AG09319 (cell line): Measurements from ENCODE around the gene ASH1L.
"Not testable (repeated sequence)": the region's sequence is repeated elsewhere in the genome, so short reads cannot be mapped to it uniquely, and the experiment has no call there.

Source experiments
- DNase-seq: peaks from one replicate; pipeline ENCODE4 v3.0.0-alpha.2; 2010; ENCODE audit warnings: low read depth; ENCODE audit errors: extremely low read depth
- TF ChIP-seq, protein P1 (sequence below): IDR thresholded peaks from 2 replicates; pipeline ENCODE4 v1.5.1; 2011; ENCODE audit warnings: low read depth, mild to moderate bottlenecking, inconsistent platforms, low read length, moderate library complexity

Gene ASH1L

DNA sequence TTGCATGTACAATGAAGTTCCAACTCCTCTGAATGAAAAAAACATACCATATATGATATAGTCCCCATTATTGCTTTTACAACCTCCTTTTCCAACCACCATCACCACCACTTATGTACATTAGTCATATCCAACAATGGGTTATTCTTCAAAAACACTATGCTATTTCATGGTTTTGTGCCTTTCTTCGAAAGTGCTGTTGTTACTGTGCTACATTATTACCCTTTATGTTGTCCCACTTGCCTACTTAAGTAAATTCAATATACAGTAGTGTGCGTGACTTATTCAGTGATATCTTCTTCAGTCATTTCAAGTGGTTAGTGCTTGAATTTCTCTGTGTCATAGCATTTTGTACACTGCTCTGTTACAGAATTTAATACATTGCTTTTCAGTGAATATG, 105.3 kb downstream of the ASH1L start:
- TF ChIP-seq, protein P1, sequence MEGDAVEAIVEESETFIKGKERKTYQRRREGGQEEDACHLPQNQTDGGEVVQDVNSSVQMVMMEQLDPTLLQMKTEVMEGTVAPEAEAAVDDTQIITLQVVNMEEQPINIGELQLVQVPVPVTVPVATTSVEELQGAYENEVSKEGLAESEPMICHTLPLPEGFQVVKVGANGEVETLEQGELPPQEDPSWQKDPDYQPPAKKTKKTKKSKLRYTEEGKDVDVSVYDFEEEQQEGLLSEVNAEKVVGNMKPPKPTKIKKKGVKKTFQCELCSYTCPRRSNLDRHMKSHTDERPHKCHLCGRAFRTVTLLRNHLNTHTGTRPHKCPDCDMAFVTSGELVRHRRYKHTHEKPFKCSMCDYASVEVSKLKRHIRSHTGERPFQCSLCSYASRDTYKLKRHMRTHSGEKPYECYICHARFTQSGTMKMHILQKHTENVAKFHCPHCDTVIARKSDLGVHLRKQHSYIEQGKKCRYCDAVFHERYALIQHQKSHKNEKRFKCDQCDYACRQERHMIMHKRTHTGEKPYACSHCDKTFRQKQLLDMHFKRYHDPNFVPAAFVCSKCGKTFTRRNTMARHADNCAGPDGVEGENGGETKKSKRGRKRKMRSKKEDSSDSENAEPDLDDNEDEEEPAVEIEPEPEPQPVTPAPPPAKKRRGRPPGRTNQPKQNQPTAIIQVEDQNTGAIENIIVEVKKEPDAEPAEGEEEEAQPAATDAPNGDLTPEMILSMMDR = no peak
- no peak for DNase-seq

DNA sequence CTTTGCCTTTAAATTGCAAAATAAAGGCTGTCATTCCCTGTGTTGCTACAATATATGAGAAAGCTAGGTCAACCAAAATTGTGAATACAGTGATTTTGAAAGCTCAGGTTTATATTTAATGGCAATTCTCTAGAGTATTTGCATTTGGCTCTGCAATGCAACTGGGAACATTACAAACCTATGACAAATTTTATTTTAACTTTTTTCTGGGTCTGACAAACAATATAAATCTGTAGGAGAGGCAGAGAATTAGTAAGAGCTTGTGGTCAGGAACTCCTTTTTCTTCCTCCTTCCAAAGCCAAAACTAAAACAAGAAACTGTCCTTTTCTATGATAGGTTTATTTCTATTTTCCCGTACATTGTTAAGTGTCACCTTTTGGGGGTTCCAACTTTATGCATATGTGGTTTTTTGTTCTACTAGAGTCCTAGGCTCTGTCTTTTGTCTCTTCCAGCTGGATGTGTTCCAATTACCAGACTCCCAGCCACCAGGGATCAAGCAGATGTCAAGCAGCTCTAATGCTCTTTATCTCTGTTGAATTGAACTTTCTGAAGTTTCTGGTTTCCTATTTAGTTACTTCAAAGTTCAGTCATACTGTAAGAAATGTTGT, 106.9 kb downstream of the ASH1L start:
- TF ChIP-seq, protein P1 = no peak
- DNase-seq = no peak

DNA sequence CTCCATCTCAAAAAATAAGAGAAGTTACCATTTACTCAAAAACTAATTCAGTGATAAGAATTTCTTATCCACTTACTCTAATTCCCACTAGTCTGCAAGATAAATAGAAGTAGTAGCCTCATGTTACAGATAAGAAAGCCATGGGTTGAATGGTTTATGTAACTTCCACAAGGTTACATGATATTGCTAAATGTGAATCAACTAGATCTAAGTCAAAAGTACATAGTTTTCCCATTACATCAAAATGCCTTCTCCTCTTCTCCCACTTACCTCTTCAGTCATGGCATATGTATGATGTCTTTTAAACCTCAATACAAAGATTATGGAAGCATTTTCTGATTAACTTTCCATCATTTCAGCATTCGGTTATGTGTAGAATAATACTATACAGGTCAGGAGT, 108.5 kb downstream of the ASH1L start:
- DNase-seq = no peak
- TF ChIP-seq, protein P1 = no peak

DNA sequence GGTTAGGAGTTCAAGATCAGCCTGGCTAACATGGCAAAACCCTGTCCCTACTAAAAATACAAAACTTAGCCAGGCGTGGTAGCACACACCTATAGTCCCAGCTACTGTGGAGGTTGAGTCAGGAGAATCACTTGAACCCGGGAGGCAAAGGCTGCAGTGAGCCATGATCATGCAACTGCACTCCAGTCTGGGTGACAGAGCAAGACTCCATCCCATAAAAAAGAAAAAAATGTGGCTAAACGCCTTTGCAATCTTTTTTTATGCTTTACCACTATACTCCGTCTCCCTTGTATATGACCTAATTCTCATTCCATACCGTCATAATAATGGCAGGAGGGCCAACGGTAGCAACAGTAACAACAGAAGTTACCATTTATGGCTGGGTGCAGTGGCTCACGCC, 109.5 kb downstream of the ASH1L start:
- TF ChIP-seq, protein P1 = no peak
- DNase-seq = no peak

DNA sequence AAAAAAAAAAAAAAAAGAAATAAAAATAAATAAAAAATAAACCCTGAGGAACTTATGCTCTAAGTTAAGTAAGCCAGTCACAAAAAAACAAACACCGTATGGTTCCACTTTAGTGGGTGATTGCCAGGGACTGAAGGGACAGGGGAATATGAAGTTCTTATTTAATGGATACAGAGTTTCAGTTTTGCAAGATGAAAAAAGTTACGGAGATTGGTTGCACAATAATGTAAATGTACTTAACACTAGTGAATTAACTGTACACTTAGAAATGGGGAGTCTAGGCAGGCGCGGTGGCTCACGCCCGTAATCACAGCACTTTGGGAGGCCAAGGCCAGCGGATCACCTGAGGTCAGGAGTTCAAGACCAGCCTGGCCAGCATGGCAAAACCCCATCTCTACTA, 111.4 kb downstream of the ASH1L start:
- TF ChIP-seq, protein P1 = no peak
- DNase-seq = no peak

DNA sequence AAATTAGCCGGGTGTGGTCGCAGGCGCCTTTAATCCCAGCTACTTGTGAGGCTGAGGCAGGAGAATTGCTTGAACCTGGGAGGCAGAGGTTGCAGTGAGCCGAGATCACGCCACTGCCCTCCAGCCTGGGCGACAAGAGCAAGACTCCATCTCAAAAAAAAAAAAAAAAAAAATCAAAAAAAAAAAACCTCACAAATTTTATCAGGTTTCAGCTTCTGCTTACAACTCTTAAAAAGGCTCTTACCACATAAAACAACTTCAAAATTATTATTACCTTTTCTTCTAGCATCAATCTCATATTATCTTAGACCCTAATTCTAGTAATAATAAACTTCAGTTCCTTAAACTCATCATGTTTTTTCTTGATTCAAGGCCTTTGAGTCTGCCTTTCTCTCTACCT, 120.2 kb downstream of the ASH1L start:
- not testable (repeated sequence) for DNase-seq

DNA sequence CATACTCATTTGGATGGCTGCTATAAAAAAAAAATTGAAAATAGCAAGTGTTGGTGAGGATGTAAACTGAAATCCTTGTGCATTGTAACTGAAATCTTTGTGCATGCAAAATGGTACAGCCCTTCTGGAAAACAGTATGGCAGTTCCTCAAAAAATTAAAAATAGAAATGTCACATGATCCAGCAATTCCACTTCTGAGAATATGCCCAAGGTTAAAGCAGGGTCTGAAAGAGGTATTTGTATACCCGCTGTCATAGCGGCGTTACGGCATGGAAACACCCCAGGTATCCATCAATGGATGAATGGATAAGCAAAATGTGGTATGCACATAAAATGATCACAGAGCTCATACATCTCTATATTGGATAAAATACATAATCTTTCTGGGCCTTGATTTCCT, 125.2 kb downstream of the ASH1L start:
- DNase-seq = no peak
- TF ChIP-seq, protein P1 = no peak

DNA sequence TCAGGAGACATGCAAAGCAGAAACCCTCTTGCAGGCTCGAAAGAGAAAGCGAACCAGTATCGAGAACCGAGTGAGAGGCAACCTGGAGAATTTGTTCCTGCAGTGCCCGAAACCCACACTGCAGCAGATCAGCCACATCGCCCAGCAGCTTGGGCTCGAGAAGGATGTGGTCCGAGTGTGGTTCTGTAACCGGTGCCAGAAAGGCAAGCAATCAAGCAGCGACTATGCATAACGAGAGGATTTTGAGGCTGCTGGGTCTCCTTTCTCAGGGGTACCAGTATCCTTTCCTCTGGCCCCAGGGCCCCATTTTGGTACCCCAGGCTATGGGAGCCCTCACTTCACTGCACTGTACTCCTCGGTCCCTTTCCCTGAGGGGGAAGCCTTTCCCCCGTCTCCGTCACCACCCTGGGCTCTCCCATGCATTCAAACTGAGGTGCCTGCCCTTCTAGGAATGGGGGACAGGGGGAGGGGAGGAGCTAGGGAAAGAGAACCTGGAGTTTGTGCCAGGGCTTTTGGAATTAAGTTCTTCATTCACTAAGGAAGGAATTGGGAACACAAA, 128.7 kb downstream of the ASH1L start:
- DNase-seq = not testable (repeated sequence)

DNA sequence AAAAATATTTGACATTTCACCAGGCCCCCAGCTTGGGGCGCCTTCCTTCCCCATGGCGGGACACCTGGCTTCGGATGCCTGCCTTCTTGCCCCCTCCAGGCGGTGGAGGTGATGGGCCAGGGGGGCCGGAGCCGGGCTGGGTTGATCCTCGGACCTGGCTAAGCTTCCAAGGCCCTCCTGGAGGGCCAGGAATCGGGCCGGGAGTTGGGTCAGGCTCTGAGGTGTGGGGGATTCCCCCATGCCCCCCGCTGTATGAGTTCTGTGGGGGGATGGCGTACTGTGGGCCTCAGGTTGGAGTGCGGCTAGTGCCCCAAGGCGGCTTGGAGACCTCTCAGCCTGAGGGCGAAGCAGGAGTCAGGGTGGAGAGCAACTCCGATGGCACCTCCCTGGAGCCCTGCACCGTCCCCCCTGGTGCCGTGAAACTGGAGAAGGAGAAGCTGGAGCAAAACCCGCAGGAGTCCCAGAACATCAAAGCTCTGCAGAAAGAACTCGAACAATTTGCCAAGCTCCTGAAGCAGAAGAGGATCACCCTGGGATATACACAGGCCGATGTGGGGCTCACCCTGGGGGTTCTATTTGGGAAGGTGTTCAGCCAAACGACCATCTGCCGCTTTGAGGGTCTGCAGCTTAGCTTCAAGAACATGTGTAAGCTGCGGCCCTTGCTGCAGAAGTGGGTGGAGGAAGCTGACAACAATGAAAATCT, 129.3 kb downstream of the ASH1L start:
- DNase-seq = not testable (repeated sequence)
